ENCODE data around the gene KANSL3. TPM values are rescaled to one million over a fixed set of nuclear protein-coding genes. Genes with fewer than 3 reads are reported as not detected.

The KANSL3 gene
- total RNA-seq, 1 donor from 2014 or later = 45.8 TPM

DNA sequence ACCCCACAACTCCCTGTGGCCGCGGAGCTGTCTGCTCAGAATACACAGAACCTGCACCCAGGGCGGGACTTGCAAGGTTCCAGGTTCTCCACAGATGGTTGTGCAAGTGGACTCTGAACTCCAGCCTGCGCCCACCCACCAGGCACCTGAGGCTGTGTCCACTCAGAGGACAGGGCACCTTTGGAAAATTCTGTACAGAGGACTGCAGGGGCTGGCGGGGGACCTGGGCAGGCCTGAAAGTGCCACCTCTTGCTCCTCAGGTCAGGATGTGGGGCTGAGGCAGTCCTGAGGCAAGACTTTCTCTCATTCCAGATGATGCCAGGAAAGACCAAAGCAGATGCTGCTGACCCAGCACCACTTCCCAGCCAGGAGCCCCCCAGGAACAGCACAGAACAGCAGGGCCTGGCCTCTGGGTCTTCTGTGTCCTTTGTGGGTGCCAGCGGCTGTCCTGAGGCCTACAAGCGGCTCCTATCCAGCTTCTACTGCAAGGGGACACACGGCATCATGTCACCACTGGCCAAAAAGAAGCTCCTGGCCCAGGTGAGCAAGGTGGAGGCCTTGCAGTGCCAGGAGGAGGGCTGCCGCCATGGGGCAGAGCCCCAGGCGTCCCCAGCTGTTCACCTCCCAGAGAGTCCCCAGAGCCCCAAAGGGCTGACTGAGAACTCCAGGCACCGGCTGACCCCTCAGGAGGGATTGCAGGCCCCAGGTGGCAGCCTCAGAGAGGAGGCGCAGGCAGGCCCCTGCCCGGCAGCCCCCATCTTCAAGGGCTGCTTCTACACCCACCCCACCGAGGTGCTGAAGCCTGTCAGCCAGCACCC, 87.1 kb downstream of the KANSL3 start:
- H3K4me1 Mint-ChIP-seq (ENCODE audit: low read depth) = peaks cover 24% of the 10 kb centered on the region
- peaks cover 41% of the 10 kb centered on the region for H3K36me3 Mint-ChIP-seq (ENCODE audit: low read depth)
- no peak overlapping the region for H3K27ac Mint-ChIP-seq
- no peak for DNase-seq (ENCODE audit: low spot score)
- no peaks in the 10 kb centered on the region for H3K9me3 Mint-ChIP-seq
- intact Hi-C loops (cut with micrococcal nuclease) = loop anchor here (5.0 to 10.0 kb wide), 2 partner anchors 44 to 76 kb away; partner anchors contain the start of gene NEURL3
- H3K4me3 Mint-ChIP-seq (ENCODE audit: low read depth) = no peak overlapping the region
- H3K27me3 Mint-ChIP-seq (ENCODE audit: low read depth) = no peaks in the 10 kb centered on the region

DNA sequence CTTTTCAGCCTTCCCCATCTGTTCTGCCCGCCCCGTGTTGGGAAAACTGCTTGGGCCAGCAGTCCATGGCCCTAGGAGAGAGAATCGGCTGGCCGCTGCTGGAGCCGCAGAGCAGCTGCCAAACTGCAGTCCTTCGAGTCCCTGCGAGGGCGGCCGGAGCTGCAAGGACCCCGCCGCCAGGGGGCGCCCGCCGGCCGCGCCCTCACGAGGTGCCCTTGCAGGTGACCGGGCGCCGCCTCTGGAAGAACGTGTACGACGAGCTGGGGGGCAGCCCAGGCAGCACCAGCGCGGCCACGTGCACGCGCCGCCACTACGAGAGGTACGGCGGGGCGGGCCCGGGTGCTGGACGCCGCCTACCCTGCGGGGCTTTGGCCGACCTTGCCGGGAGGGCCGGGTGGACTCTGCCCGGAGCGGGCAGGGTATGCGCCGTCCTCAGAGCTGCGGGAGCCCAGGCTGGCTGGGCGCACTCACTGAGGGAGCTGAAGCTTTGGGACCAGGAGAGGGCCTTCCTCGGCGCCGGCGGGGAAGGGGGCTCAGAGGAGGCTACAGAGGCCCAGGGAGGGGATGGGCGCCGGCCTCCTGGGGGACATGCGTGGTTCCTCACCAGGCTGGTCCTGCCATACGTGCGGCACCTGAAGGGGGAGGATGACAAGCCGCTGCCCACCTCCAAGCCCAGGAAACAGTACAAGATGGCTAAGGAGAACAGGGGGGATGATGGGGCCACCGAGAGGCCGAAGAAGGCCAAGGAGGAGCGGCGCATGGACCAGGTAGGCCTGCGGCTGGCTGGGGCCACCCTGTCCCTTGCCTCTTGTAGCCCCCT, 87.9 kb downstream of the KANSL3 start:
- H3K36me3 Mint-ChIP-seq (ENCODE audit: low read depth) = peaks cover 50% of the 10 kb centered on the region
- intact Hi-C loops (cut with micrococcal nuclease) = loop anchor here (5.0 to 10.0 kb wide), 2 partner anchors 43 to 75 kb away; partner anchors contain the start of gene NEURL3

DNA sequence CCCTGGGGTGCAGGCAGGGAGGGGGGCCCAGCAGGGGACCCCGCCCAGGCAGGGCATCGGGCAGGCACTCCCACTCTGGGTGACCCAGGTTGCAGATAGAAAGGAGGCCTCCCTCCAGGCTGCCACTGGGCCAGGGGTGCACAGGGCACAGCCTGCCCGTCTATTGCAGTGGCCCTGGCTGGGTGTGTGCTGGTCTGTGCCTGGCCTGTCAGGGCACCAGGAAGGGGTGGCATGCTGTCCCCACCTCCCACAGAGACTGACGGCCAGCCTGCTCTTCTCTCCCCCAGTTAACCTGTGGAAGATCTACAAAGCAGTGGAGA, 88.7 kb downstream of the KANSL3 start:
- Mint-ChIP-seq H3K9me3 (no peaks in the 10 kb centered on the region), H3K4me1 (ENCODE audit: low read depth) (peaks cover 33% of the 10 kb centered on the region), H3K36me3 (ENCODE audit: low read depth) (peaks cover 57% of the 10 kb centered on the region), H3K27ac (no peak overlapping the region), H3K27me3 (ENCODE audit: low read depth) (no peaks in the 10 kb centered on the region), H3K4me3 (ENCODE audit: low read depth) (no peak overlapping the region)
- DNase-seq (ENCODE audit: low spot score) = no peak
- intact Hi-C loops (cut with micrococcal nuclease) = no loop called here

More for the DNA sequence above, 87.9 kb downstream of the KANSL3 start:
- Mint-ChIP-seq H3K27me3 (ENCODE audit: low read depth) (no peaks in the 10 kb centered on the region), H3K4me3 (ENCODE audit: low read depth) (no peak overlapping the region), H3K4me1 (ENCODE audit: low read depth) (peaks cover 31% of the 10 kb centered on the region), H3K9me3 (no peaks in the 10 kb centered on the region), H3K27ac (no peak overlapping the region)
- no peak for DNase-seq (ENCODE audit: low spot score)

DNA sequence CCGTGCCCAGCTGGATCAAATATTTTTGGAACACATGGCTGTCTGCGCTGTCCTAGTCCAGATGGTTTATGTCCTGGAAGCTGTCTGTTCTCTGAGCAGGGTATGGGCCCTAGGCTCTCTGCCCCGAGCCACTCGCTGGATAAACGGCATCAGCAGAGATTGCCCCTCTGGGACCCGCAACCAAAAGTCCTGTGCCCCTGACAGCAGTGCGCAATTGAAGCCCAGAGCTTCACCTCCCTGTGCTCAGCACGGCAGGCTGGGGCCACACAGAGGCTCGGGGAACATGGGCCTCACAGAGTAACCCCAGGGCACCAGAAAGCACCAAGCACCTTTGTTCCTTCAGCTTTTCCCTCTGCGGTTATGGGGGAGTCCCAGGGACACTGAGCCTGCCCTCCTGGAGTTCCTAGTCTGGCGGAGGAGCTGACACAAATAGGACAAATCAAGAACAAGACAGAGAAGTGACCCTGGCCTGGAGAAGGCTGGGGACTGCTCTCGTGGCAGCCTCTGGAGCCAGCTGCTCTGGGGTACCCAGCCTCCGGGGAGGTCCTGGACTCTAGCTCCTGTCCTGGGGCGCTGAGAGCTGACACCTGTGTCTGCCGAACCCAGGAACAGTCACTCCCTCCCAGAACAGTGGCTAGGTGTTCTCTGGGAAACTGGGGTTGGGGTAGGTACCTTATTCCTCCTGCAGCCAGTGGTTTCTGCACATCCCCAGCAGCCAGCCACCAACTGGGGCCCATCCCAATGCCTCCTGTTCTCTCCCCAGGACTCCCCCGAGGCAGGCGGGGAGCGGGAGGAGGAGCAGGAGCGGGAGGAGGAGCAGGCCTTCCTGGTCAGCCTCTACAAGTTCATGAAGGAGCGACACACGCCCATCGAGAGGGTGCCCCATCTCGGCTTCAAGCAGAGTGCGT, 89.3 kb downstream of the KANSL3 start:
- peaks cover 63% of the 10 kb centered on the region for H3K36me3 Mint-ChIP-seq (ENCODE audit: low read depth)
- no peak for DNase-seq (ENCODE audit: low spot score)
- no peaks in the 10 kb centered on the region for H3K27me3 Mint-ChIP-seq (ENCODE audit: low read depth)
- peaks cover 36% of the 10 kb centered on the region for H3K4me1 Mint-ChIP-seq (ENCODE audit: low read depth)
- H3K27ac Mint-ChIP-seq = no peak overlapping the region
- no peaks in the 10 kb centered on the region for H3K9me3 Mint-ChIP-seq
- H3K4me3 Mint-ChIP-seq (ENCODE audit: low read depth) = no peak overlapping the region
- intact Hi-C loops (cut with micrococcal nuclease) = no loop called here

DNA sequence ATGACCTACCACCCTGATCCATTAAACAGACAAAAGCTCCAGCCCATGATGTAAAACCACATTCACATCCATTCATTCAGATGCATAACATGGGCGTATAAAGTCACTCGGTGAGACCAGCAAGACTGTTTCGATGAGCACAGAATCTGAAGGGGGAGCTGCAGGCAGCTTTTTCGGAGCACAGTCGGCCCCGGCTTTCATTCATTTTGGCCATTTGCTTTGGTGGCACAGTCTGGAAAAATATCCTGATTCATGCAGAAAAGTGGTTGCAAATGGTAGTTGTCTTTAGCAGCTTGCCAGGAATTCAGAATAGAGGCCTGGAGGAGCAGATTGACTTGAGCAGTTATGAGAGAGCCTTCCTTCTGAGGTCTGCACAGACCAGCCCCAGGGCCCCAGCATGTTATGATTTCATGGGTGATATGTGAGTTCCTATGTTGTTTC, 90.4 kb downstream of the KANSL3 start:
- Mint-ChIP-seq H3K9me3 (no peaks in the 10 kb centered on the region), H3K27me3 (ENCODE audit: low read depth) (no peaks in the 10 kb centered on the region), H3K36me3 (ENCODE audit: low read depth) (peaks cover 71% of the 10 kb centered on the region), H3K4me1 (ENCODE audit: low read depth) (peaks cover 39% of the 10 kb centered on the region), H3K4me3 (ENCODE audit: low read depth) (no peak overlapping the region), H3K27ac (no peak overlapping the region)
- DNase-seq (ENCODE audit: low spot score) = no peak
- intact Hi-C loops (cut with micrococcal nuclease) = no loop called here

DNA sequence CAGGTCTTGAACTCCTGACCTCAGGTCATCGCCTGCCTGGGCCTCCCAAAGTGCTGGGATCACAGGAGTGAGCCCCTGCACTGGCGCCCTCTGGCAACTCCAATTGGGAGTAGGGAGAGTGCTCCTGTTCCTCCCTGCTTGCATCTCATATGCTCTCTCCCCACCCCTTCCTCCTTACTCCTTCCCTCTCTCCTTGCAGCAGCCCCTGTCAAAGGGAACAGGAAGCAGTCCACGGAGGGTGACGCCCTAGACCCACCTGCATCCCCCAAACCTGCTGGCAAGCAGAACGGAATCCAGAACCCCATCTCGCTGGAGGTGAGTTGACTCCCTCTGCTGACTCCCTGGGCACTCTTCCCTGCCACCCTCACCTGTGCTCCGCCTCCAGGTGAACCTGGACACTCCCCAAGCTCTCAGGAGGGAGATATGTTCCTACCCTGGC, 90.9 kb downstream of the KANSL3 start:
- no peak overlapping the region for H3K4me3 Mint-ChIP-seq (ENCODE audit: low read depth)
- peaks cover 75% of the 10 kb centered on the region for H3K36me3 Mint-ChIP-seq (ENCODE audit: low read depth)
- H3K27me3 Mint-ChIP-seq (ENCODE audit: low read depth) = no peaks in the 10 kb centered on the region
- no peak for DNase-seq (ENCODE audit: low spot score)
- peaks cover 42% of the 10 kb centered on the region for H3K4me1 Mint-ChIP-seq (ENCODE audit: low read depth)
- H3K27ac Mint-ChIP-seq = no peak overlapping the region
- intact Hi-C loops (cut with micrococcal nuclease) = no loop called here
- no peaks in the 10 kb centered on the region for H3K9me3 Mint-ChIP-seq

DNA sequence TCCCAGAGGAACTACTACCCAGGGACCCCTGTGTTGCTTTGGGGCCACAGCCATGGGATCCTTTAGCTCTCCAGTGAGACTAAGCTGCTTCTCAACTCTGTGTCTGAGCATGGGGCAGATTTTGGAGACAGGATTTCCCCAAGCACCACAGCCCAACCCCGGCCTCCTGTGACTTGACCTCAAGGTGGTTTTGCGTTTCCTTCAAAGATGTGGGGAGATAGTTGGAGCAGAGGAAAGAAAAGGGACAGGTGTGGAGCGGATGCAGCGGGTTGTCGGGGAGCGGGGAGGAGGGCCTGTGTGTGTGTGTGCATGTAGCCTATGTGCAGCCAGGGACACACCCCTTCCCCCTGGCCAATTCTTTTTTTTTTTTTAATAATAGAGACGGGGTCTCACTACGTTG, 91.3 kb downstream of the KANSL3 start:
- H3K27ac Mint-ChIP-seq = peak overlapping the region; percentile 49
- no peak overlapping the region for H3K4me3 Mint-ChIP-seq (ENCODE audit: low read depth)
- no peaks in the 10 kb centered on the region for H3K9me3 Mint-ChIP-seq
- H3K27me3 Mint-ChIP-seq (ENCODE audit: low read depth) = no peaks in the 10 kb centered on the region
- peaks cover 42% of the 10 kb centered on the region for H3K4me1 Mint-ChIP-seq (ENCODE audit: low read depth)
- intact Hi-C loops (cut with micrococcal nuclease) = no loop called here
- peak; percentile 15 for DNase-seq (ENCODE audit: low spot score)
- H3K36me3 Mint-ChIP-seq (ENCODE audit: low read depth) = peaks cover 76% of the 10 kb centered on the region

DNA sequence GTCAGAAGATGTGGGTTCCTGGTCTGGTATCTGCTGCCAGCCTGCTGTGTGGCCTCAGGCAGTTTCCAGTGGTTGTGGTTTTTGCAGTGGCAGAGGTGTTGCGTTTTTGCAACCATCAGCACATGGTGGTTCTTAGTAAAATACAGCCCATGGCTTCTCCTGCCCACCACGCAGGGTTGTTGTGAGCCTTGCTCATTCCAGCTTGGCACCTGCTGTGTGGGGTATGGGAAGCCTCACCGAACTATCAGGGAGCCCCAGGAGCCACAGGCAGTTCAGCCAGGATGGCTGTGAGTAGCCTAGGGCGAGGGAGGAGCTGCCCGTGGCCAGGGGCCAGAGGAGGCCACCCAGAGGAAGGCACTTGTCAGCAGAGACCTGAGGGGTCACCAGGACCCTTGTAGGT, 91.8 kb downstream of the KANSL3 start:
- Mint-ChIP-seq H3K36me3 (ENCODE audit: low read depth) (peaks cover 81% of the 10 kb centered on the region), H3K27me3 (ENCODE audit: low read depth) (no peaks in the 10 kb centered on the region), H3K4me3 (ENCODE audit: low read depth) (peak overlapping the region; percentile 47), H3K9me3 (no peaks in the 10 kb centered on the region), H3K4me1 (ENCODE audit: low read depth) (peaks cover 47% of the 10 kb centered on the region), H3K27ac (peak overlapping the region; percentile 73)
- intact Hi-C loops (cut with micrococcal nuclease) = no loop called here
- no peak for DNase-seq (ENCODE audit: low spot score)

Other genes starting within 250 kb of the KANSL3 start
- 0.16 and 0.52 TPM in 2 replicates for gene NEURL3, start 133.0 kb downstream of the KANSL3 start, total RNA-seq
- 164 and 170 TPM in 2 replicates for gene ARID5A, start 101.6 kb downstream of the KANSL3 start, total RNA-seq
- not detected in 2 replicates for gene FER1L5, start 4.5 kb upstream of the KANSL3 start, total RNA-seq
- gene LMAN2L, start 101.8 kb upstream of the KANSL3 start, total RNA-seq = 6.0 and 7.0 TPM in 2 replicates
- 10.1 and 11.3 TPM in 2 replicates for gene CNNM4, start 122.6 kb upstream of the KANSL3 start, total RNA-seq
- 28.7 and 30.4 TPM in 2 replicates for gene CNNM3, start 178.0 kb upstream of the KANSL3 start, total RNA-seq
- 7.0 and 9.1 TPM in 2 replicates for gene ANKRD23, start 205.7 kb upstream of the KANSL3 start, total RNA-seq
- gene ANKRD39, start 219.7 kb upstream of the KANSL3 start, total RNA-seq = 39.2 and 40.0 TPM in 2 replicates
- gene SEMA4C, start 231.8 kb upstream of the KANSL3 start, total RNA-seq = 32.0 and 36.1 TPM in 2 replicates

Data from activated T-helper 2 cell treated with anti-CD3 and anti-CD28 coated beads, Interferon-gamma antibody, Interleukin-2, Interleukin-4, amounts not matched to agents 10 μg/mL and 5 μg/mL and 100 μg/mL, durations not matched to agents 14 hours and 24 hours and 36 hours (primary cell).